D721Med (cell line): Measurements from ENCODE around the gene WWC2.

ENCODE experiments used
- DNase-seq: peaks from one replicate; pipeline ENCODE4 v3.0.0; 2011; ENCODE audit warnings: low spot score; ENCODE audit not compliant: insufficient read length
- FAIRE-seq: peaks from 2 replicates; lab custom pipeline; 2011; peaks lifted over from hg19 to GRCh38; lab: Jason Lieb, UNC
- CTCF ChIP-seq: IDR thresholded peaks from 2 replicates; pipeline ENCODE4 v1.5.1; 2012; ENCODE audit warnings: mild to moderate bottlenecking, control low read depth; ENCODE audit not compliant: insufficient read depth; ENCODE audit errors: missing control alignments

WWC2 gene

GRCh38 chr4:183130328-183131155, 31.5 kb downstream of the WWC2 start:
- no peak for FAIRE-seq
- no peak for TF ChIP-seq CTCF
- DNase-seq, result no peak

GRCh38 chr4:183132081-183132480, 33.0 kb downstream of the WWC2 start:
- TF ChIP-seq CTCF, result no peak
- DNase-seq, result no peak
- no peak for FAIRE-seq

- no peak for FAIRE-seq
- no peak for TF ChIP-seq CTCF
- DNase-seq, result no peak
Measured at GRCh38 chr4:183132865-183133264, 33.8 kb downstream of the WWC2 start.

GRCh38 chr4:183136855-183137254, 37.8 kb downstream of the WWC2 start:
- DNase-seq (no peak), FAIRE-seq (no peak)
- no peak for TF ChIP-seq CTCF

- DNase-seq (no peak), FAIRE-seq (no peak)
- no peak for TF ChIP-seq CTCF
Measured at GRCh38 chr4:183139058-183139750, 40.1 kb downstream of the WWC2 start.

GRCh38 chr4:183139972-183140570, 41.0 kb downstream of the WWC2 start:
- DNase-seq, result no peak
- TF ChIP-seq CTCF, result no peak
- no peak for FAIRE-seq
